ENCODE data around the gene NMT1. TPM values are rescaled to one million over a fixed set of nuclear protein-coding genes. Genes with fewer than 3 reads are reported as not detected.
A peak's percentile ranks its signal among the peaks of the same experiment; 100 is the strongest.

NMT1 gene
- total RNA-seq, 1 donor from 2014 or later = 91.4 TPM

- no peak for TF ChIP-seq CTCF (IDR thresholded peaks at IDR 0.05)
Measured at GRCh38 chr17:45115871-45116270, 54.8 kb downstream of the NMT1 start.

GRCh38 chr17:45116434-45117016 is 55.4 kb downstream of the NMT1 start:
- no peak for DNase-seq (ENCODE audit: low spot score)
- Mint-ChIP-seq H3K27me3 (ENCODE audit: low read depth) (no peaks in the 10 kb centered on the region), H3K27ac (ENCODE audit: unreplicated experiment) (peak overlapping the region; percentile 88), H3K4me1 (ENCODE audit: low read depth) (peaks cover 21% of the 10 kb centered on the region), H3K36me3 (ENCODE audit: low read depth) (peaks cover 17% of the 10 kb centered on the region), H3K9me3 (ENCODE audit: low read depth) (no peaks in the 10 kb centered on the region), H3K4me3 (ENCODE audit: unreplicated experiment) (no peak overlapping the region)
- TF ChIP-seq CTCF (IDR thresholded peaks at IDR 0.05) = no peak

More at GRCh38 chr17:45115871-45116270, 54.8 kb downstream of the NMT1 start:
- H3K4me3 Mint-ChIP-seq (ENCODE audit: unreplicated experiment) = no peak overlapping the region
- peaks cover 24% of the 10 kb centered on the region for H3K4me1 Mint-ChIP-seq (ENCODE audit: low read depth)
- H3K27me3 Mint-ChIP-seq (ENCODE audit: low read depth) = no peaks in the 10 kb centered on the region
- no peaks in the 10 kb centered on the region for H3K9me3 Mint-ChIP-seq (ENCODE audit: low read depth)
- H3K27ac Mint-ChIP-seq (ENCODE audit: unreplicated experiment) = peak overlapping the region; percentile 88
- H3K36me3 Mint-ChIP-seq (ENCODE audit: low read depth) = peaks cover 17% of the 10 kb centered on the region
- no peak for DNase-seq (ENCODE audit: low spot score)

GRCh38 chr17:45117334-45117733 is 56.2 kb downstream of the NMT1 start:
- H3K4me3 Mint-ChIP-seq (ENCODE audit: unreplicated experiment) = no peak overlapping the region
- H3K36me3 Mint-ChIP-seq (ENCODE audit: low read depth) = peaks cover 17% of the 10 kb centered on the region
- H3K9me3 Mint-ChIP-seq (ENCODE audit: low read depth) = no peaks in the 10 kb centered on the region
- DNase-seq (ENCODE audit: low spot score) = no peak
- H3K27ac Mint-ChIP-seq (ENCODE audit: unreplicated experiment) = no peak overlapping the region
- H3K27me3 Mint-ChIP-seq (ENCODE audit: low read depth) = no peaks in the 10 kb centered on the region
- TF ChIP-seq CTCF (IDR thresholded peaks at IDR 0.05) = no peak
- H3K4me1 Mint-ChIP-seq (ENCODE audit: low read depth) = peaks cover 25% of the 10 kb centered on the region

- Mint-ChIP-seq H3K4me1 (ENCODE audit: low read depth) (peaks cover 32% of the 10 kb centered on the region), H3K27ac (ENCODE audit: unreplicated experiment) (no peak overlapping the region), H3K36me3 (ENCODE audit: low read depth) (peaks cover 17% of the 10 kb centered on the region), H3K9me3 (ENCODE audit: low read depth) (no peaks in the 10 kb centered on the region), H3K4me3 (ENCODE audit: unreplicated experiment) (no peak overlapping the region), H3K27me3 (ENCODE audit: low read depth) (no peaks in the 10 kb centered on the region)
- DNase-seq (ENCODE audit: low spot score) = no peak
- TF ChIP-seq CTCF (IDR thresholded peaks at IDR 0.05) = no peak
Measured at GRCh38 chr17:45117848-45118646, 56.9 kb downstream of the NMT1 start.

GRCh38 chr17:45118691-45119090 is 57.6 kb downstream of the NMT1 start:
- no peaks in the 10 kb centered on the region for H3K27me3 Mint-ChIP-seq (ENCODE audit: low read depth)
- H3K9me3 Mint-ChIP-seq (ENCODE audit: low read depth) = no peaks in the 10 kb centered on the region
- peaks cover 36% of the 10 kb centered on the region for H3K4me1 Mint-ChIP-seq (ENCODE audit: low read depth)

More at GRCh38 chr17:45118691-45119090, 57.6 kb downstream of the NMT1 start:
- H3K36me3 Mint-ChIP-seq (ENCODE audit: low read depth) = peaks cover 17% of the 10 kb centered on the region
- no peak overlapping the region for H3K4me3 Mint-ChIP-seq (ENCODE audit: unreplicated experiment)
- no peak for TF ChIP-seq CTCF (IDR thresholded peaks at IDR 0.05)
- DNase-seq (ENCODE audit: low spot score) = no peak
- no peak overlapping the region for H3K27ac Mint-ChIP-seq (ENCODE audit: unreplicated experiment)
